Aorta (tissue), 5 donors: ENCODE data around the gene BUB1. TPM values are rescaled to one million over a fixed set of nuclear protein-coding genes. Genes with fewer than 3 reads are reported as not detected.

Source experiments
- ATAC-seq: fragments of 200-7000 bp; cut with Tn5 transposase; one replicate; pipeline ENCODE4 v1.9.1; 2022; ENCODE audit warnings: moderate library complexity; ENCODE audit not compliant: low FRiP score
- DNase-seq, 2 donors: peaks; one replicate each; pipeline ENCODE4 v3.0.0-alpha.2; 2020
- H3K27ac ChIP-seq, 2 donors: one replicate each; pipeline ENCODE4 v1.5.1; 2013; ENCODE audit warnings: low read length in 2 of 2, mild to moderate bottlenecking in 2 of 2, moderate library complexity in 2 of 2, control low read depth in 1 of 2, inconsistent platforms in 1 of 2, low read depth in 1 of 2
- H3K27me3 ChIP-seq, 2 donors: one replicate each; pipeline ENCODE4 v1.6.1; 2013; ENCODE audit warnings: control low read depth in 1 of 2, low read length in 1 of 2, mild to moderate bottlenecking in 1 of 2, moderate library complexity in 1 of 2; ENCODE audit not compliant: insufficient read depth in 2 of 2, control insufficient read depth in 1 of 2
- H3K36me3 ChIP-seq, 2 donors: one replicate each; pipeline ENCODE4 v1.6.1; 2013; ENCODE audit warnings: control low read depth in 1 of 2, low read length in 1 of 2, mild to moderate bottlenecking in 1 of 2; ENCODE audit not compliant: insufficient read depth in 2 of 2, control insufficient read depth in 1 of 2
- H3K4me1 ChIP-seq, 2 donors: one replicate each; pipeline ENCODE4 v1.6.1; 2013; ENCODE audit warnings: low read length in 2 of 2, control low read depth in 1 of 2, mild to moderate bottlenecking in 1 of 2, moderate library complexity in 1 of 2; ENCODE audit not compliant: insufficient read depth in 2 of 2, control insufficient read depth in 1 of 2
- H3K4me3 ChIP-seq, 2 donors: one replicate each; pipeline ENCODE4 v1.5.1; 2013; ENCODE audit warnings: low read length in 2 of 2, control low read depth in 1 of 2, mild to moderate bottlenecking in 1 of 2
- H3K9me3 ChIP-seq: one replicate; pipeline ENCODE4 v1.6.1; 2013; ENCODE audit warnings: mild to moderate bottlenecking, low read length; ENCODE audit not compliant: control insufficient read depth
- WGBS, 2 donors: extraction: QIAGEN DNeasy Blood & Tissue Kit; methylation state at CpG; one replicate each; pipeline ENCODE4 v1.1.7; 2013; 5-methylcytosine and 5-hydroxymethylcytosine counted together
- intact Hi-C, 2 donors: fragments of 100-400 bp; cut with DNase I; formaldehyde crosslinking; loops; one replicate each; pipeline versions ENCODE4 v1.14.2 to v1.15.0; 2022
- long read RNA-seq, 2 donors: library from polyadenylated mRNA; unstranded; transcript quantifications; one replicate each; pipeline ENCODE4 v2.0.0, GENCODE V29; 2020 to 2021
- polyA plus RNA-seq, 2 donors: library from polyadenylated mRNA; stranded (reverse); fragments of 200-250 nt; gene quantifications; one replicate each; pipeline ENCODE4 v1.2.3, GENCODE V29; 2013
- total RNA-seq, 2 donors: library from RNA; stranded (reverse); fragmentation: NEBNext Ultra II Directional; extraction: Animal tissue kit (Norgen Biotek cat#: 25700); gene quantifications; one replicate each; pipeline ENCODE4 v1.2.1, GENCODE V29; 2021
- donor health status: healthy with polysubstance abuse.
- donor health status: Bipolar disorder and iron deficiency.
- donor health status: DM: no; HTN: no; CAD: no.
- donor health status: DM: no; HTN: no; CAD: no.
- donor health status: DM: yes; HTN: yes; CAD: no.

BUB1 gene
- total RNA-seq (1 to 10 TPM in 1 of 2 donors, under 1 TPM in 1; 0.84 to 2.5 TPM), polyA plus RNA-seq (under 1 TPM in 1 of 2 donors, not detected in 1; 0.38 TPM)
- long read RNA-seq, donor 1 = 0 reads
- long read RNA-seq, donor 2 = 0 reads

DNA sequence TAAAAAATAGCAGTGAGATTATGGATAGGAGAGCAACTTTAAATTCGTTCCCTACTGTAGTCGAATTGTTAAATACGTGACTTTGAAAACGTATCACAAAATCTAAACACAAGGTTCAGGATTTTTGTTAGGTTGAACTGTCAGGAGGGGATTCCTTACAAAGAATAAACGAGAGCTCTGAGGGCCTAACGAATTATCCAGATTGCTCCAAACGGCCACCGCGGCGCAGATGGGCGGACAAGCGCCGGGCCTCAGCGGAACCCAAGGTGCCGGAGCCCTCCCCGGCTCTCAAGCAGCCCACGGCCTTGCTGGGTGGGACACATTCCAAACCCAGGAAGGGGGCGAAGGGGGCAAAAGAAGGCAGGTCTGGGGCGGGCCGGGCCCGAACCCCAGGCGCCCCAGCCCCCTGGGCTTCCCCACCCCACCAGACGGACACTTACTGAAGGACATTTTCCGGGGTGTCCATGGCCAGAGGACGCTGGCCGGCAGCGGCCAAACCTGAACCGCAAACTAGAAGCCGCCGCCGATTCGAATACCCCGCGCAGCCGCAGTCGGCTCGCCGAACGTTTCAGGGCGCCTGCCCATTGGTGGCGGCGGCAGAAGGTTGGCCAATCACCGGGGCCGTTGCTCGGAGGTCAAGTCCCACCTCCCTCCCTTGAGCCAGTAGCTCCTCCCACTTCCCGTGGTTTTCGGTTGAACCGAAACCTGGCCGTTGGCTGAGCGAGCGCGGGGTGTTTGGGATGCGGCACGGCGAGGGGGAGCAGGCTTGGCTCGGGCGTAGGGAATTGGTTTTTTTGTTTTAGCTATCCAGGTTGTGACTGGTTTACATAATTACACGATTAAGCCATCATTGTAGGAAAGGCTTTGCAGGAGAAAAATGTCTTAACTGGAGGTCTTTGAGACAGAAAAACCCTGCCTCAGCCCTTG is at the start of gene BUB1:
Gene BUB1, minus strand, starts transcription at position 534 of the 927 bp plus-strand sequence. Its CDS starts 68 bp downstream, at position 466.
- H3K4me3 ChIP-seq = peak within 1 kb of the TSS; percentile 75 to 83
- ATAC-seq = peak; percentile 99
- H3K27ac ChIP-seq = peak within 1 kb of the TSS; percentile 54 to 79
- no peaks in the 10 kb centered on the region for H3K9me3 ChIP-seq
- 0 to 1% methylated on average over 57 to 58 of the region's 58 CpGs for WGBS, 2 donors
- no peaks in the 10 kb centered on the region for H3K36me3 ChIP-seq
- DNase-seq = peak; percentile 99
- no peaks in the 10 kb centered on the region for H3K27me3 ChIP-seq
- intact Hi-C loops = loop anchor here (2.0 to 5.0 kb wide), 3 partner anchors 39 to 80 kb away; no protein-coding TSS in a partner anchor
- H3K4me1 ChIP-seq = no peaks in the 10 kb centered on the region

DNA sequence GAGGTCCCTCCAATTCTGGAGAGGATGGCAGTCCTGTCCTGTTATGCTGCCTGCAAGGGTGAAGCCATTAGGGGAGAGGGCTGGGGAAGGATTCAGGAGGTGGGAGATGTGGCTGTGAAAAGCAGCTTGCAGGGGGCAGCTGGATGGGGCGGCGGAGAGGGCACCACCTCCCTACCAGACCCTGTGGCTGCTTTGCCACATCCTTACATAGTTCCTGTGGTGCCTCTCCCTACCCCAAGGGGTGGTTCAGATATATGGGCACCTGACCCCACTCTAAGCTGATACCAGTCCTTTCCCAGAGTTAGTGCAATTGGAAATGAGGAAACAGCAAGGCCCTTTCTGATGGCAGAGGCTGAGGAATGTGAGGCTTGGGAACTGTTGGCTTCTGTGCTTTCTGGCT is 48.4 kb upstream of the BUB1 start:
- H3K36me3 ChIP-seq = no peaks in the 10 kb centered on the region
- H3K27ac ChIP-seq = no peak overlapping the region
- 89 to 92% methylated on average over 2 of the region's 2 CpGs for WGBS, 2 donors
- no peaks in the 10 kb centered on the region for H3K27me3 ChIP-seq
- intact Hi-C loops = no loop called here
- no peak for ATAC-seq
- H3K4me1 ChIP-seq = no peaks in the 10 kb centered on the region
- no peak overlapping the region for H3K4me3 ChIP-seq
- no peaks in the 10 kb centered on the region for H3K9me3 ChIP-seq
- DNase-seq = no peak

DNA sequence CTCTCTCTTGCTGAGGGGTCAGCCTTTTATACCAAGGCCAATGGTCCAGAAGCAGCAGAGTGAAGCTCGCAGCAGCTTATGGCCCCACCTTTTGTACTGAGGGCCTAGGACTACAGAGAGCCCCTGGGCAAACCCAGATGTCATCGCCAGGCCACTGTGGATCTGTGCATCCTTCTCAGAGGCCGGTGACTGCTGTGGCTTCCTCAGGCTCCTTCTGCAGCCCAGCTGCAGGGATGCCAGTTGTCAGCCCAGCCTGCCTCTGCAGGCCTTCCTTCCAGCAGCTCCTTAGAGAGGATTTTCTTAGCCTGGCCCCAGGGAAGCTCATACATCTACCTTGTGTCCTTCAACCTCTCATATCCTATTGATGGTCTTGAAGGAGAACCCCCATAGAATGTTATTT is 48.0 kb upstream of the BUB1 start:
- no peak for ATAC-seq
- WGBS, 2 donors = 98% methylated on average over 3 of the region's 3 CpGs

DNA sequence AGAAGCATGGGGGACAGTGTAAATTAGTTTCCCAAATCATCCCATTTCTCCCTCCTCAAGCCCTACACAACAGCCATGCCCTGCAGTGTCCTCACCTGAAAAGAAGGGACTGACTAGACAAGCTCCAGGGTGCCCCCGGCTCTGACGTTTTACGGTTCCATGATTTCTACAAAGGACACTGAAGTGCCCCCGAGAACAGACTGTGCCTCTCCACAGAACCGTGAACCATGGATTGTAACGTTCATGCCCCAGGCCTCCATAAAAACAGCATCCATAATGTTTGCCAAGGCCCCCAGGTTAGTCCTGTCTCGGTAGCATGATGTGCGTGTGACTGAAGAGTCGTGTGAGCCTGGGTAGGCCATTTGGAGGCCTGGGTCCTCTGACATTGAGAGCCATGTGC is 47.5 kb upstream of the BUB1 start:
- 96 to 97% methylated on average over 9 of the region's 9 CpGs for WGBS, 2 donors

More for the DNA sequence above, 48.0 kb upstream of the BUB1 start:
- intact Hi-C loops = no loop called here
- H3K36me3 ChIP-seq = no peaks in the 10 kb centered on the region
- H3K27me3 ChIP-seq = no peaks in the 10 kb centered on the region
- H3K4me3 ChIP-seq = no peak overlapping the region
- H3K27ac ChIP-seq = no peak overlapping the region
- no peaks in the 10 kb centered on the region for H3K4me1 ChIP-seq
- no peak for DNase-seq
- H3K9me3 ChIP-seq = no peaks in the 10 kb centered on the region

DNA sequence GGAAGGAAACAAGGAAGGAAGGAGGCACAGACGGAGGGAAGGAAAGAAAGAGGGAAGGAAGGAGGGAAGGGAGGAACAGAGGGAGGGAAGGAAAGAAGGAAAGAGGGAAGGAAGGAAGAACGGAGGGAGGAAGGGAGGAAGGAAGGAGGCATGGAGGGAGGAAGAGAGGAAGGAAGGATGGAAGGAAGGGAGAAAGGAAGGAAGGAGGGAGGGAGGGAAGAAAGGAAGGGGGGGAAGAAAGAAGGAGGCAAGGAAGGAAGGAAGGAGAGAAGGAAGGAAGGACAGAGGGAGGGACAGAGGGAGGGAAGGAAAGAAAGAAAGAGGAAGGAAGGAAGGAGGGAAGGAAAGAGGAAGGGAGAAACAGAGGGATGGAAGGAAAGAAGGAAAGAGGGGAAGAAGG is 47.0 kb upstream of the BUB1 start:
- WGBS, 2 donors = 78 to 82% methylated on average over 2 of the region's 2 CpGs
- no peaks in the 10 kb centered on the region for H3K36me3 ChIP-seq
- no peaks in the 10 kb centered on the region for H3K27me3 ChIP-seq
- ATAC-seq (no peak), DNase-seq (no peak)
- no peak overlapping the region for H3K4me3 ChIP-seq
- H3K9me3 ChIP-seq = no peaks in the 10 kb centered on the region
- no peak overlapping the region for H3K27ac ChIP-seq
- intact Hi-C loops = no loop called here
- no peaks in the 10 kb centered on the region for H3K4me1 ChIP-seq

More for the DNA sequence above, 47.5 kb upstream of the BUB1 start:
- ATAC-seq (no peak), DNase-seq (no peak)
- intact Hi-C loops = no loop called here
- no peaks in the 10 kb centered on the region for H3K27me3 ChIP-seq
- no peaks in the 10 kb centered on the region for H3K36me3 ChIP-seq
- no peak overlapping the region for H3K27ac ChIP-seq
- no peaks in the 10 kb centered on the region for H3K4me1 ChIP-seq
- H3K9me3 ChIP-seq = no peaks in the 10 kb centered on the region
- H3K4me3 ChIP-seq = no peak overlapping the region

DNA sequence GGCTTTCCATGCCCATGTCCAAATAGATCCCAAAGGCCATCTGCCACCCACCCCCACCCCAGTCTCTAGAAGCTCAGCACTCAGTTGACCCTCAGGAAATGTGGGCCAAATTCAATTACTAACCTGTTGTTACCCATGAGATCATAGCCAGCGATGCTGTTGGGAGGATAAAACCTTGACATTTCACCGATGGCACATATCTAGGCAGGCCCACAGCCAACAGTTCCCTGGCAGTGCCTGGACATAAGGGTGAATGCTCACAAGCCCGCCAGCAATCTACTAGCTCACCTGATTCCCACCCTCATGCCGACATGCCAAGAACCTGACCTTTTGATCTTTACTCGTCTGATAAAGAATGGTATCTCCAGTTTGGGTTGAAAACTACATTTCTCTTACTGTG is 42.7 kb upstream of the BUB1 start:
- Histone ChIP-seq H3K4me1 (peaks cover 0 to 4% of the 10 kb centered on the region in 2 donors), H3K9me3 (no peaks in the 10 kb centered on the region), H3K36me3 (no peaks in the 10 kb centered on the region), H3K27ac (no peak overlapping the region), H3K4me3 (no peak overlapping the region), H3K27me3 (no peaks in the 10 kb centered on the region)
- intact Hi-C loops = no loop called here
- 95 to 96% methylated on average over 5 of the region's 5 CpGs for WGBS, 2 donors
- ATAC-seq (no peak), DNase-seq (no peak)

DNA sequence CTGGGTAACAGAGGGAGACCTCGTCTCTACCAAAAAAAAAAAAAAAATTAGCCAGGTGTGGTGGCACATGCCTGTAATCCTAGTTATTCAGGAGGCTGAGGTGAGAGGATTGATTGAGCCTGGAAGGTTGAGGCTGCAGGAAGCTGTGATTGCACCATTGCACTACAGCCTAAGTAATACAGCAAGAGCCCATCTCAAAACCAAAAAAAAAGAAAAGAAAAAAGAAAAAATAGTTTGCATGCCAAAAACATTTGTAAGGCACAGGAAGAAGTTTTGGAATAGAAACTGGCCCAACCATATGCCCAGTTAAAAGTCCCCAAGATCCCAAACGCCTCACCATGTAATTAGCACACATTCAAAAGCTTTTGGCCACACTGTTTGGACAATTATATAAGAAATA is 41.1 kb upstream of the BUB1 start:
- ATAC-seq (peak; percentile 48), DNase-seq (no peak)
- Histone ChIP-seq H3K27ac (no peak overlapping the region), H3K27me3 (no peaks in the 10 kb centered on the region), H3K4me3 (no peak overlapping the region), H3K9me3 (no peaks in the 10 kb centered on the region), H3K36me3 (no peaks in the 10 kb centered on the region), H3K4me1 (peaks cover 0 to 4% of the 10 kb centered on the region in 2 donors)
- intact Hi-C loops = no loop called here
- WGBS, 2 donors = 29 to 39% methylated on average over 2 of the region's 2 CpGs

DNA sequence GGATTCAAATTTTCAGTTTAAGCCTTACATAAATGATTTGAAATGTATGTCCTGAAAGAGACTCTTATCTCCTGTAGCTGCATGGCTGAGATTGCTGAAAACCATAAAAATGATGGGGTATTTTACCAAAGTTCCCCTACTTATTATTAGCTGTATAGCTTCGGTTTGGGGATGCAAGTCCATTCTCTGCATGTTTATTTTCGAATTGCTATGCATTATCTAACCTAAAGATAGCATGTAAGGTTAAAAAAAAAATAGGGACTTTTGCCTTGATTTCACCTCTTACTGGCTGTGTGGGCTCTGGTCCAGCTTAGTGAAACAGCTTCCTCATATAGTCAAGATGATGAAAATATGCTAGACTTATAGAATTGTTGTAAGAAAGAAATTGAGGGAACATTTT is 40.5 kb upstream of the BUB1 start:
- WGBS, 2 donors = 69 to 82% methylated on average over 2 of the region's 2 CpGs
- no peak for ATAC-seq
- Histone ChIP-seq H3K27me3 (no peaks in the 10 kb centered on the region), H3K36me3 (no peaks in the 10 kb centered on the region), H3K27ac (no peak overlapping the region), H3K4me3 (no peak overlapping the region), H3K9me3 (no peaks in the 10 kb centered on the region), H3K4me1 (peaks cover 0 to 4% of the 10 kb centered on the region in 2 donors)
- intact Hi-C loops = no loop called here
- no peak for DNase-seq

DNA sequence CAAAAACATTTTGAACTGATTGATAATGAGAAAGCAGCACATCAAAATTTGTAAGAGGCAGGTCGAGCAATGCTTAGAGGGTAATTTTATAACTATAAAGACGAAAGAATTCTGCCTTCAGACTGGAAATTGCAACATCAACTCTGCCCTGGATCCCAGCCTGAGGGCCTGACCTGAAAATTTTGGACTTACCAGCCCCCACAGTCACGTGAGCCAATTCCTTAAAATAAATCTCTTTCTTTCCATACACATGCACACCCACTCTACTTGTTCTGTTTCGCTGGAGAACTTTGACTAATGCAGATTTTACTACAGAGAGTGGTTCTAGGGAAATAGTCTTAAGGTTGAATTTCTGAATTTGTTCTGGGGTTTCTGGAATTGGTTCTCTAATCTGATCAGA is 39.9 kb upstream of the BUB1 start:
- DNase-seq = peak; percentile 70 to 83
- Histone ChIP-seq H3K27me3 (no peaks in the 10 kb centered on the region), H3K36me3 (no peaks in the 10 kb centered on the region), H3K9me3 (no peaks in the 10 kb centered on the region), H3K4me1 (peaks cover 0 to 4% of the 10 kb centered on the region in 2 donors), H3K4me3 (no peak overlapping the region), H3K27ac (no peak overlapping the region)
- WGBS, 2 donors = 5 to 7% methylated on average over 4 of the region's 4 CpGs
- peak; percentile 63 for ATAC-seq
- intact Hi-C loops = loop anchor here in 1 of 2 donors (2.0 kb wide), 1 partner anchor 39 kb away; the partner anchor contains the start of gene BUB1
